ENCODE data around the gene CASQ2.
A peak's percentile ranks its signal among the peaks of the same experiment; 100 is the strongest.
"Not testable (repeated sequence)": the region's sequence is repeated elsewhere in the genome, so short reads cannot be mapped to it uniquely, and the experiment has no call there.

CASQ2 gene

GRCh38 chr1:115796036-115796435 lies 27.5 kb upstream of the CASQ2 start:
- in situ Hi-C loops (cut with HindIII; ENCODE audit: low pct_unique_long_range_greater_than_20kb, low sequenced_read_pairs): no loop called here
- DNase-seq (ENCODE audit: low read depth in 1 of 2, low spot score in 1 of 2): no peak
- TF ChIP-seq JUND (IDR thresholded peaks at IDR 0.05; ENCODE audit: low read depth): no peak

GRCh38 chr1:115794976-115795639 lies 26.6 kb upstream of the CASQ2 start:
- TF ChIP-seq JUND (IDR thresholded peaks at IDR 0.05; ENCODE audit: low read depth): no peak
- in situ Hi-C loops (cut with HindIII; ENCODE audit: low pct_unique_long_range_greater_than_20kb, low sequenced_read_pairs): no loop called here
- DNase-seq (ENCODE audit: low read depth in 1 of 2, low spot score in 1 of 2): no peak

- in situ Hi-C loops (cut with HindIII; ENCODE audit: low pct_unique_long_range_greater_than_20kb, low sequenced_read_pairs): no loop called here
- DNase-seq (ENCODE audit: low read depth in 1 of 2, low spot score in 1 of 2): no peak
- TF ChIP-seq JUND (IDR thresholded peaks at IDR 0.05; ENCODE audit: low read depth): no peak
Observed at GRCh38 chr1:115793162-115793561, 24.6 kb upstream of the CASQ2 start.

- in situ Hi-C loops (cut with HindIII; ENCODE audit: low pct_unique_long_range_greater_than_20kb, low sequenced_read_pairs): no loop called here
- no peak for DNase-seq (ENCODE audit: low read depth in 1 of 2, low spot score in 1 of 2)
- TF ChIP-seq JUND (IDR thresholded peaks at IDR 0.05; ENCODE audit: low read depth): no peak
Observed at GRCh38 chr1:115791816-115792215, 23.3 kb upstream of the CASQ2 start.

- in situ Hi-C loops (cut with HindIII; ENCODE audit: low pct_unique_long_range_greater_than_20kb, low sequenced_read_pairs): no loop called here
- no peak for TF ChIP-seq JUND (IDR thresholded peaks at IDR 0.05; ENCODE audit: low read depth)
- DNase-seq (ENCODE audit: low read depth in 1 of 2, low spot score in 1 of 2): no peak
Observed at GRCh38 chr1:115790846-115791245, 22.3 kb upstream of the CASQ2 start.

DNA sequence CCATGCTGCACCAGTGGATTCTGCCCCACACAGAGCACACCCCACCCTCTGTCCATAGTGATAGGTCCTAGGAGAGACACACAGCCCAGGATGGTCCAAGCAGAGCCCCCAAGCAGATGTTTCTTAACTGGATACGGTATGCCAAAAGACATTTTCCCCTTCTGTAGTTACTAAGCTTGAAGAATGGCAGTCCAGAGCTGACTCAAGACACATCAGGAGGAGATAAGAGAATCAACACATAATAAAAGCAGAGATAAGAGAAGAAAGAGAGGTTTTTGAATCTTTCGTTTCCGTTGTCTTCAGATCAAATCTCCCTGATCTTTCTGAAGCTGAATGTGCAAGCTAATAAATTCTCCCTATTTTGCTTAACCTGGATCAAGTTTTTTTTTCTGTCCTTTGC lies 21.8 kb upstream of the CASQ2 start:
- no peak for TF ChIP-seq JUND (IDR thresholded peaks at IDR 0.05; ENCODE audit: low read depth)
- no peak for DNase-seq (ENCODE audit: low read depth in 1 of 2, low spot score in 1 of 2)
- in situ Hi-C loops (cut with HindIII; ENCODE audit: low pct_unique_long_range_greater_than_20kb, low sequenced_read_pairs): no loop called here

DNA sequence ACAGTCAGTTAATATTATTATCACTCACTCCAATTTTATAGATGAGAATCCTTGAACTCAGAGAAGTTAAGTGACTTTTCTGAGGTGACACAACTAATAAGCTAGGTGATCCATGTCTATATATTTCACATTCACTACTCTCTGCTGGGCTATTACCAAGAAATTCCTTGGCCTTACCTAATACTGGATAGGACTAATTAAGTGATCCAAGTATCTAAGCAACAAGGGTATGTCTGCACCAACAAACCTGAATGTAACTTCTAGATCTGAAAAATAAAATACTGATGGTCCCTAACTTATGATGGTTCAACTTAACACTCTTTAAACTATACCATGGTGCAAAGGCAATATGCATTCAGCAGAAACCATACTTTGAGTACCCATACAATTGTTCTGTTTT lies 14.8 kb upstream of the CASQ2 start:
- no peak for TF ChIP-seq JUND (IDR thresholded peaks at IDR 0.05; ENCODE audit: low read depth)
- in situ Hi-C loops (cut with HindIII; ENCODE audit: low pct_unique_long_range_greater_than_20kb, low sequenced_read_pairs): no loop called here
- no peak for DNase-seq (ENCODE audit: low read depth in 1 of 2, low spot score in 1 of 2)

DNA sequence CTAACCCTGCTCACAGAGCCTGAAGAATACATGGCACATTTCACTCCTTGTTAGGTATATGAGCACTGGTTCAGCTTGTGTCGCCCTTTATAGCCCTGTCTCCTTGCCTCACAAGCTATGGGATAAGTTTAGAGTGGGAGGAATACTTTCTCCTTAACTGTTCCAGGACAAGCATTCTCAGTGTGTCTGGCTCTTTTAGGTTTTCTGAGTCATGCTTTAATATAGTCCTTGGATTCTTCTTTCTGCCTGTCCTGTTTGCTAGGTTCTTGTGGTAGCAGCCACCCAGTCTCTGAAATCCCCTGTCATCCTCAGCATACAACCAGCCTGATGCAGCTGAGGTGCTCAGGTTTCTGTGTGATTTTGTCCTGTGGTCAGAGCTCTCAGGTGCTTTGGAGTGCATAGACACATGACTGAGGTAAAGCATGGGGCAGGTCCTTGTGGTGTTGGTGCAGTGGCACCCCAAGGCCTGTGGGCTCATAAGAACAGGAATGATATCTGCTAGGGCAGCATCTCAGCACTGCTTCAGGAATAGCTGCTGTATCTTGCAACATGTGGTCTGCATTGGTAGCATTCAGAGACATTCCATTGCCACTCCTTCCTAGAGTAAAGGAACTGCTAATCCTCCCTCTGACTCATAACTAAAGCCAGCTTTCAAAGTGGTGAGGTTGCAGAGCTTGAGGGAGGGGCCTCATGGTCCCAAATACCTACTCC lies 14.2 kb upstream of the CASQ2 start:
- in situ Hi-C loops (cut with HindIII; ENCODE audit: low pct_unique_long_range_greater_than_20kb, low sequenced_read_pairs): no loop called here
- no peak for TF ChIP-seq JUND (IDR thresholded peaks at IDR 0.05; ENCODE audit: low read depth)

GRCh38 chr1:115781851-115782250 lies 13.3 kb upstream of the CASQ2 start:
- no peak for TF ChIP-seq JUND (IDR thresholded peaks at IDR 0.05; ENCODE audit: low read depth)
- in situ Hi-C loops (cut with HindIII; ENCODE audit: low pct_unique_long_range_greater_than_20kb, low sequenced_read_pairs): no loop called here
- DNase-seq (ENCODE audit: low read depth in 1 of 2, low spot score in 1 of 2): no peak

More for the DNA sequence above, 14.2 kb upstream of the CASQ2 start:
- DNase-seq (ENCODE audit: low read depth in 1 of 2, low spot score in 1 of 2): peak in 1 of 2 experiments; percentile 43

DNA sequence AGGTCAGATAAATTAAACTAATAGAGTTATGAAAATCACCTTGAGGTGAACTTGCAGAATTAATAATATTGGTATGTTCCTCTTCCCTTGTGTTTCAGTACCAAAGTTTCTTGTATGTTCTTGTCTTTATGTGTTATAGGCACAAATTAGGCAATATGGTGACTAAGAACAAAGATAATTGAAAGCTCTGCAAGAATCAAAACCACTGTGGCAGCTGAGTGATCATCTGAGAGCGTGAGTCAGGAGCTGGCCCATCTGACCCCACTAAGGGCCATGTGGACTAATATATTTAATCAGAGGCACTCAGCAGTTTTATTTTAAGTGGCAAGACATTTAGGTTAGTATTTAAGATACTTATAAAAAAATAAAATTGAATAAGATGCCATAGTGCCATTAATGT lies 12.8 kb upstream of the CASQ2 start:
- in situ Hi-C loops (cut with HindIII; ENCODE audit: low pct_unique_long_range_greater_than_20kb, low sequenced_read_pairs): no loop called here
- no peak for TF ChIP-seq JUND (IDR thresholded peaks at IDR 0.05; ENCODE audit: low read depth)
- DNase-seq (ENCODE audit: low read depth in 1 of 2, low spot score in 1 of 2): no peak

GRCh38 chr1:115780655-115781054 lies 12.1 kb upstream of the CASQ2 start:
- DNase-seq (ENCODE audit: low read depth in 1 of 2, low spot score in 1 of 2); in situ Hi-C loops (cut with HindIII; ENCODE audit: low pct_unique_long_range_greater_than_20kb, low sequenced_read_pairs): not testable (repeated sequence)

- DNase-seq (ENCODE audit: low read depth in 1 of 2, low spot score in 1 of 2); in situ Hi-C loops (cut with HindIII; ENCODE audit: low pct_unique_long_range_greater_than_20kb, low sequenced_read_pairs): not testable (repeated sequence)
Observed at GRCh38 chr1:115779075-115779474, 10.6 kb upstream of the CASQ2 start.

DNA sequence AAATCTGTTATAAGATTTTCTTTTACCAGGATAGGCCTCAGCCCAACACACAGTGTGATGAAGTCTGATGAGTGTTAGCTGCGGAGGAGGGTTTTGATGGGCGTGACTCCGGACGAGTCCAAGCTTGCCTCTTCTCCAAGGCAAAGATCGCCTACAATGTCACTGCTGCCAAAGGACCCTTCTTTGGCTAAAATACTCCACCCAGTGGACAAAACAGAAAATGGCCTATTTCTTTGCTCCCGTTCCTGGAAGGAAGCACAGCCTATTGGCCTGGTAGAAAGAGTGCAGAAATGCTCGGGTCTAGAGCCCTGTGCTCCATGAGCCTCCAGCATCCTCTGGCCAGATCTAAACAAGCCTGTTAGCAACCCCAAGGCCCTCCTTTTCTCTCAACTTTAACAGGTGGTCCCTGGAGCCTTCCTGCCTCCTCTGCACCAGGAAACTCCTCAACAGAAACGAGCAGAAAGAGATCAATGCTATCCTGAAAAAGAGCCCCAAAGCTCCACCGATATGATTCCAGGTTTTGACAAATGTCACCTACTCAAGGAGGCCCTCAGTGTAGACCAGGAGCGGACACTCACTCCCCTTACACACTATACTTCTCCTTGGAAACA lies 3.4 kb upstream of the CASQ2 start:
- DNase-seq (ENCODE audit: low read depth in 1 of 2, low spot score in 1 of 2): peak; percentile 50 to 91
- TF ChIP-seq JUND (IDR thresholded peaks at IDR 0.05; ENCODE audit: low read depth): no peak
- in situ Hi-C loops (cut with HindIII; ENCODE audit: low pct_unique_long_range_greater_than_20kb, low sequenced_read_pairs): no loop called here
